PC-3 (cell line): ENCODE data around the gene OR10J5. TPM values are rescaled to one million over a fixed set of nuclear protein-coding genes. Genes with fewer than 3 reads are reported as not detected.

Experiments used
- ATAC-seq: fragments of 200-7000 bp; cut with Tn5 transposase; 2 replicates; pipeline ENCODE4 v1.9.1; 2020; ENCODE audit warnings: mild to moderate bottlenecking, moderate library complexity
- BruUV-seq: library from RNA; stranded (reverse); fragments of 400-500 nt; replicated peaks from 2 replicates; lab custom pipeline; 2021; lab: Mats Ljungman, UMichigan
- CTCF ChIA-PET: fragments of 300-600 bp; sonication (Branson Sonifier 250); formaldehyde crosslinking; loops from one replicate; lab custom pipeline; 2022; ENCODE audit warnings: antibody characterized with exemption; lab: Charles Lee
- POLR2A ChIA-PET: fragments of 300-600 bp; sonication (Branson Sonifier 250); formaldehyde crosslinking; loops from one replicate; lab custom pipeline; 2022; ENCODE audit warnings: antibody characterized with exemption; ENCODE audit not compliant: unreplicated experiment; lab: Charles Lee
- DNase-seq: peaks from one replicate; pipeline ENCODE4 v3.0.0-alpha.2; 2015
- H2AFZ ChIP-seq: fragments of 300-600 bp; sonication (generic); 2 replicates; pipeline ENCODE4 v1.6.0; 2016; ENCODE audit warnings: antibody characterized with exemption, low read length
- H3F3A ChIP-seq: fragments of 300-600 bp; sonication (generic); one replicate; pipeline ENCODE4 v1.6.0; 2017; ENCODE audit warnings: antibody characterized with exemption, low read length, control low read depth, mild to moderate bottlenecking; ENCODE audit not compliant: unreplicated experiment
- H3K27ac ChIP-seq: fragments of 300-600 bp; sonication (generic); 2 replicates; pipeline ENCODE4 v1.5.1; 2016; ENCODE audit warnings: mild to moderate bottlenecking, low read length
- H3K27me3 ChIP-seq: fragments of 300-600 bp; sonication (generic); 2 replicates; pipeline ENCODE4 v1.6.1; 2016; ENCODE audit warnings: low read length, mixed read lengths
- H3K36me3 ChIP-seq: fragments of 300-600 bp; sonication (generic); 2 replicates; pipeline ENCODE4 v1.6.1; 2016; ENCODE audit warnings: low read depth, mixed run types, low read length, mixed read lengths
- H3K4me1 ChIP-seq: fragments of 300-600 bp; sonication (generic); 2 replicates; pipeline ENCODE4 v1.5.1; 2016; ENCODE audit warnings: low read length; ENCODE audit not compliant: insufficient read depth
- H3K4me2 ChIP-seq: fragments of 300-600 bp; sonication (generic); 2 replicates; pipeline ENCODE4 v1.6.0; 2016; ENCODE audit warnings: low read length
- H3K4me3 ChIP-seq: fragments of 300-600 bp; sonication (generic); 2 replicates; pipeline ENCODE4 v1.5.1; 2016; ENCODE audit warnings: mild to moderate bottlenecking, low read length, mixed read lengths
- H3K79me2 ChIP-seq: fragments of 300-600 bp; sonication (generic); 2 replicates; pipeline ENCODE4 v1.6.1; 2017; ENCODE audit warnings: low read length, mixed read lengths
- H3K9ac ChIP-seq: fragments of 300-600 bp; sonication (generic); 2 replicates; pipeline ENCODE4 v1.6.0; 2016; ENCODE audit warnings: mild to moderate bottlenecking, low read length
- H3K9me2 ChIP-seq: fragments of 300-600 bp; sonication (generic); replicated peaks from 2 replicates; pipeline ENCODE4 v1.6.1; 2016; ENCODE audit warnings: mixed run types, low read length, mixed read lengths
- H3K9me3 ChIP-seq: fragments of 300-600 bp; sonication (generic); 2 replicates; pipeline ENCODE4 v1.6.1; 2016; ENCODE audit warnings: low read length, mixed read lengths
- H4K20me1 ChIP-seq: fragments of 300-600 bp; sonication (generic); 2 replicates; pipeline ENCODE4 v1.6.1; 2016; ENCODE audit warnings: low read length, mixed read lengths
- EZH2 ChIP-seq: fragments of 300-600 bp; sonication (generic); IDR thresholded peaks from one replicate; pipeline ENCODE4 v1.6.1; 2017; ENCODE audit warnings: antibody characterized with exemption, mild to moderate bottlenecking, low read length; ENCODE audit not compliant: unreplicated experiment
- EZH2phosphoT487 ChIP-seq: fragments of 300-600 bp; sonication (generic); IDR thresholded peaks from 2 replicates; pipeline ENCODE4 v1.6.1; 2018; ENCODE audit warnings: mild to moderate bottlenecking, antibody characterized with exemption, low read length, borderline replicate concordance
- intact Hi-C: fragments of 100-400 bp; cut with micrococcal nuclease; formaldehyde crosslinking; loops from 2 replicates; pipeline ENCODE4 v1.9.0; 2023
- total RNA-seq: library from RNA; depleted of rRNA; stranded (reverse); fragments of >200 nt; gene quantifications from 2 replicates; pipeline ENCODE4 v1.2.3, GENCODE V29; 2014; rRNA removed
- TF ChIP-seq, protein P1 (sequence below): fragments of 300-600 bp; sonication (generic); conservative IDR thresholded peaks from 2 replicates; pipeline ENCODE4 v1.5.1; 2017; ENCODE audit warnings: antibody characterized with exemption, low read depth, mild to moderate bottlenecking, low read length

OR10J5 gene
- total RNA-seq, 1 experiment from 2014 or later: not detected

DNA sequence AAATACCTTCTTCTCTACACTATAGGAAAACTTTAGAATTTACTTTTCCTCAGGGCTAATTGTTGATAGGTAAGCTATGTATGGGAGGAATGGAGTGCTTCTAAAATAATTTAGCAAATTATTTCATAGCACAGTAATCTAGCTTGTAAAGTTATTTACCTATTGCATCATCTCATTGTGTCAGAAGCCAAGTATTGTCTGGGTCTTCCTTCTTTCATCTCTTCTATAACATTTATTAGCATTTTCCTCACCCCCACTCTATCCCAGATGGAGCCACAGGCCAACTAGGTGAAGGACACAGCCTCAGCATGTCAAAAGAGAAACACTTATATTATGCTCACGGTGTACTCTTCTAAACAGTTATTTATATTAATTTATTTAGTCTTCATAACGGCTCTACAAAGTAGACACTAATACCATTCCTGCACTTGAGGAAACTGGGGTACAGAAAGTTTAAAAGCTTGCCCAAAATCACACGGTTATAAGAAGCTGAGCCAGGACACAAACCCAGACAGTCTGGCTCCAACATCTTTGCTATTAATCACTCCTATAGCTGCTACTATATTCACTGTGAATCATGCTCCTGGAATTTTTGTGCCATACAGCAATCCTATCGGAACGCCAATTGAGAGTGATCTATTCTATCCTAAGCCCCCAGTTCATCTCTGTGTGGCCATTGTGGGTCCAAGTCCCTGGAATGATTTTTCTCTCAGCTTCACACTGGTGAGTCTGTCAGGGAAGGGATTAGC lies 43.1 kb downstream of the OR10J5 start:
- H3K27me3 ChIP-seq: no peaks in the 10 kb centered on the region
- ATAC-seq (peak; percentile 62), DNase-seq (peak; percentile 82)
- no peaks in the 10 kb centered on the region for H3F3A ChIP-seq
- ChIA-PET POLR2A (no interaction called here), CTCF (no interaction called here)
- intact Hi-C loops: no loop called here
- no peaks in the 10 kb centered on the region for H3K9me3 ChIP-seq
- no peaks in the 10 kb centered on the region for H3K79me2 ChIP-seq
- 0 out of 2 replicates have a peak overlapping the region, but pooled peaks have one; percentile 11 for H3K27ac ChIP-seq
- H4K20me1 ChIP-seq: no peaks in the 10 kb centered on the region
- TF ChIP-seq, protein P1, sequence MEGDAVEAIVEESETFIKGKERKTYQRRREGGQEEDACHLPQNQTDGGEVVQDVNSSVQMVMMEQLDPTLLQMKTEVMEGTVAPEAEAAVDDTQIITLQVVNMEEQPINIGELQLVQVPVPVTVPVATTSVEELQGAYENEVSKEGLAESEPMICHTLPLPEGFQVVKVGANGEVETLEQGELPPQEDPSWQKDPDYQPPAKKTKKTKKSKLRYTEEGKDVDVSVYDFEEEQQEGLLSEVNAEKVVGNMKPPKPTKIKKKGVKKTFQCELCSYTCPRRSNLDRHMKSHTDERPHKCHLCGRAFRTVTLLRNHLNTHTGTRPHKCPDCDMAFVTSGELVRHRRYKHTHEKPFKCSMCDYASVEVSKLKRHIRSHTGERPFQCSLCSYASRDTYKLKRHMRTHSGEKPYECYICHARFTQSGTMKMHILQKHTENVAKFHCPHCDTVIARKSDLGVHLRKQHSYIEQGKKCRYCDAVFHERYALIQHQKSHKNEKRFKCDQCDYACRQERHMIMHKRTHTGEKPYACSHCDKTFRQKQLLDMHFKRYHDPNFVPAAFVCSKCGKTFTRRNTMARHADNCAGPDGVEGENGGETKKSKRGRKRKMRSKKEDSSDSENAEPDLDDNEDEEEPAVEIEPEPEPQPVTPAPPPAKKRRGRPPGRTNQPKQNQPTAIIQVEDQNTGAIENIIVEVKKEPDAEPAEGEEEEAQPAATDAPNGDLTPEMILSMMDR: no peak
- no peak for TF ChIP-seq EZH2phosphoT487
- no peak for TF ChIP-seq EZH2
- peaks cover 19% of the 10 kb centered on the region for H3K4me1 ChIP-seq
- no peak overlapping the region for H3K4me3 ChIP-seq
- H3K36me3 ChIP-seq: no peaks in the 10 kb centered on the region
- peak overlapping the region; percentile 37 for H3K4me2 ChIP-seq
- no peak overlapping the region for H3K9ac ChIP-seq
- no TSS peak for BruUV-seq
- H3K9me2 ChIP-seq: 0 out of 2 replicates have a peak, but pooled peaks cover 3% of the 10 kb centered on the region
- H2AFZ ChIP-seq: no peak overlapping the region

Other genes starting within 250 kb of the OR10J5 start
- gene FCER1A, start 233.7 kb downstream of the OR10J5 start, total RNA-seq: not detected in 2 replicates
- gene OR10J4, start 103.8 kb downstream of the OR10J5 start, total RNA-seq: not detected in 2 replicates
- not detected in 2 replicates for gene OR10J1, start 96.3 kb downstream of the OR10J5 start, total RNA-seq
- gene APCS, start 51.8 kb upstream of the OR10J5 start, total RNA-seq: not detected in 2 replicates
- not detected in 2 replicates for gene CRP, start 178.6 kb upstream of the OR10J5 start, total RNA-seq
- 20.4 and 27.6 TPM in 2 replicates for gene DUSP23, start 245.0 kb upstream of the OR10J5 start, total RNA-seq